Fibroblast of lung (primary cell): ENCODE measurements around the gene MICU1.

ENCODE experiments used
- EZH2 ChIP-seq: IDR thresholded peaks from 2 replicates; pipeline ENCODE4 v1.5.1; 2012; ENCODE audit warnings: low read length, control low read depth, mild to moderate bottlenecking; ENCODE audit errors: missing control alignments
- TF ChIP-seq, protein P1 (sequence below), 2 donors: IDR thresholded peaks in 1 of 2; conservative IDR thresholded peaks in 1 of 2; 1 replicate in 1 of 2; 2 replicates in 1 of 2; pipeline ENCODE4 v1.5.1; 2011 to 2012; ENCODE audit warnings: low read length in 2 of 2, control low read depth in 1 of 2, inconsistent platforms in 1 of 2, low read depth in 1 of 2, mild to moderate bottlenecking in 1 of 2

DNA sequence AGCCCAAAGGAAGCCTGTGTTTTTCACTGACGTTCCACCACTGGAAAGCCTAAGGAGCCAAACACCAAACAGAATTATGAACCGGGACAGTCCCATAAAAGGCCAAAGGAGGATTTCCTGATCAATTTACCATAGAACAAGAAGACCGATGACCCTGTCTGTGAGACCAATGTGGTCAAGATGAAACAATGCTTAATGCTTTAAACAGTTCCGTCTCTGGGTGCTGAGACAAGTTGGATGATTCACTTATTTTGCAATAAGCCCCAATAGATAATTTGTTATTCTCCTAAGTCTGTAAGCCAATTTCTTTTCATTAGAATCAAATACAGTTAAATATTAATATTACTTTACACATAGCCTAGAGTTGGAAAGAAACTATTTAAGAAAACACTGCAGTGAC, 134.9 kb downstream of the MICU1 start:
- TF ChIP-seq, protein P1, sequence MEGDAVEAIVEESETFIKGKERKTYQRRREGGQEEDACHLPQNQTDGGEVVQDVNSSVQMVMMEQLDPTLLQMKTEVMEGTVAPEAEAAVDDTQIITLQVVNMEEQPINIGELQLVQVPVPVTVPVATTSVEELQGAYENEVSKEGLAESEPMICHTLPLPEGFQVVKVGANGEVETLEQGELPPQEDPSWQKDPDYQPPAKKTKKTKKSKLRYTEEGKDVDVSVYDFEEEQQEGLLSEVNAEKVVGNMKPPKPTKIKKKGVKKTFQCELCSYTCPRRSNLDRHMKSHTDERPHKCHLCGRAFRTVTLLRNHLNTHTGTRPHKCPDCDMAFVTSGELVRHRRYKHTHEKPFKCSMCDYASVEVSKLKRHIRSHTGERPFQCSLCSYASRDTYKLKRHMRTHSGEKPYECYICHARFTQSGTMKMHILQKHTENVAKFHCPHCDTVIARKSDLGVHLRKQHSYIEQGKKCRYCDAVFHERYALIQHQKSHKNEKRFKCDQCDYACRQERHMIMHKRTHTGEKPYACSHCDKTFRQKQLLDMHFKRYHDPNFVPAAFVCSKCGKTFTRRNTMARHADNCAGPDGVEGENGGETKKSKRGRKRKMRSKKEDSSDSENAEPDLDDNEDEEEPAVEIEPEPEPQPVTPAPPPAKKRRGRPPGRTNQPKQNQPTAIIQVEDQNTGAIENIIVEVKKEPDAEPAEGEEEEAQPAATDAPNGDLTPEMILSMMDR (conservative IDR thresholded peaks at IDR 0.05 in 1 of 2, IDR thresholded peaks at IDR 0.05 in 1 of 2; ENCODE audit: low read depth in 1 of 2, low read length in 2 of 2) = no peak
- no peak for TF ChIP-seq EZH2
